NB4 (cell line): ENCODE data around the gene TMPRSS3.

ENCODE experiments used
- POLR2A ChIP-seq: IDR thresholded peaks from 2 replicates; pipeline ENCODE4 v1.6.1; 2011; ENCODE audit warnings: mild to moderate bottlenecking; ENCODE audit not compliant: insufficient read length; ENCODE audit errors: extremely low read depth
- TF ChIP-seq, protein P1 (sequence below): IDR thresholded peaks from one replicate; pipeline ENCODE4 v1.5.1; 2012; ENCODE audit warnings: low read depth, low read length

DNA sequence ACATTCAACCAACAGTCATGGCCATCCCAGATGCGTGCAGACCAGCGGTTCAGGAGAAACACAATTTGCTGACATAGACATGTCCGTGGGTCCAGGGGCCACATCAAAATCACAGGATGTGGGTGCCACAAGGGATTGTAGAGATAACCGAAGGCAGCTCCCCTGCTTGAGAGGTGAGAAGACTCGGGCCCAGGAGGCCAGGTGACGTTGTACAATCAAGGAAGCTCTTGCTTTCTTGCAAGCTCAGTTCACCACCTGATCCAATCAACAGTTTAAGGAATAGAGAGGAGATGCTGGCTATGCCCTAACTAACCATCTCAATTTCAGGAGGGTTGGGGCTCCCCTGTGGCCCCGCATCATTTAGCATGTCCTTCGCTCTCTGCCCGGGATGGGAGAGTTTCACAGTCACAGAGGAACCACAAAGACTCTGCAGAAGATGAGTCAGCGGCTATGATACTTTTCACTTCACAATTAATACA, 27.4 kb upstream of the TMPRSS3 start:
- TF ChIP-seq, protein P1, sequence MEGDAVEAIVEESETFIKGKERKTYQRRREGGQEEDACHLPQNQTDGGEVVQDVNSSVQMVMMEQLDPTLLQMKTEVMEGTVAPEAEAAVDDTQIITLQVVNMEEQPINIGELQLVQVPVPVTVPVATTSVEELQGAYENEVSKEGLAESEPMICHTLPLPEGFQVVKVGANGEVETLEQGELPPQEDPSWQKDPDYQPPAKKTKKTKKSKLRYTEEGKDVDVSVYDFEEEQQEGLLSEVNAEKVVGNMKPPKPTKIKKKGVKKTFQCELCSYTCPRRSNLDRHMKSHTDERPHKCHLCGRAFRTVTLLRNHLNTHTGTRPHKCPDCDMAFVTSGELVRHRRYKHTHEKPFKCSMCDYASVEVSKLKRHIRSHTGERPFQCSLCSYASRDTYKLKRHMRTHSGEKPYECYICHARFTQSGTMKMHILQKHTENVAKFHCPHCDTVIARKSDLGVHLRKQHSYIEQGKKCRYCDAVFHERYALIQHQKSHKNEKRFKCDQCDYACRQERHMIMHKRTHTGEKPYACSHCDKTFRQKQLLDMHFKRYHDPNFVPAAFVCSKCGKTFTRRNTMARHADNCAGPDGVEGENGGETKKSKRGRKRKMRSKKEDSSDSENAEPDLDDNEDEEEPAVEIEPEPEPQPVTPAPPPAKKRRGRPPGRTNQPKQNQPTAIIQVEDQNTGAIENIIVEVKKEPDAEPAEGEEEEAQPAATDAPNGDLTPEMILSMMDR = no peak
- no peak for TF ChIP-seq POLR2A
